ENCODE data around the gene HLCS.

GRCh38 chr21:36747815-36748383, 218.6 kb downstream of the HLCS start:
- TF ChIP-seq CTCF (IDR thresholded peaks at IDR 0.05; ENCODE audit: poor library complexity) = no peak
- TF ChIP-seq EZH2 (IDR thresholded peaks at IDR 0.05; ENCODE audit: borderline replicate concordance) = peak; percentile 40
- no peak for TF ChIP-seq EZH2phosphoT487 (IDR thresholded peaks at IDR 0.05; ENCODE audit: low read depth, severe bottlenecking, unreplicated experiment)
